Upper lobe of left lung (tissue), 4 donors: ENCODE measurements around the gene CHADL.

Source experiments
- CTCF ChIP-seq, 6 experiments: fragments of 450-650 bp in 4 of 6; fragments of 200-600 bp in 2 of 6; sonication (generic) in 2 of 6; IDR thresholded peaks; one replicate each; pipeline ENCODE4 v1.5.1; 2016 to 2019; ENCODE audit warnings: antibody characterized with exemption in 6 of 6
- EP300 ChIP-seq, 4 donors: sonication (generic); formaldehyde crosslinking; IDR thresholded peaks; one replicate each; pipeline ENCODE4 v1.5.1; 2017; ENCODE audit warnings: antibody characterized with exemption in 4 of 4, control low read depth in 2 of 4
- POLR2A ChIP-seq, 4 donors: fragments of 450-650 bp; IDR thresholded peaks; one replicate each; pipeline ENCODE4 v1.5.1; 2016 to 2017; ENCODE audit warnings: antibody characterized with exemption in 4 of 4, mild to moderate bottlenecking in 2 of 4
- POLR2AphosphoS5 ChIP-seq, 2 donors: sonication (generic); formaldehyde crosslinking; IDR thresholded peaks; one replicate each; pipeline ENCODE4 v1.5.1; 2017; ENCODE audit warnings: antibody characterized with exemption in 2 of 2

GRCh38 chr22:41288245-41288946 is 47.7 kb upstream of the CHADL start:
- TF ChIP-seq POLR2AphosphoS5 (IDR thresholded peaks at IDR 0.05) (peak; percentile 28 to 37), CTCF (IDR thresholded peaks at IDR 0.05) (no peak), EP300 (IDR thresholded peaks at IDR 0.05) (peak in 1 of 4 donors; percentile 48), POLR2A (IDR thresholded peaks at IDR 0.05) (no peak)
